ENCODE data around the gene GTF2F2.

DNA sequence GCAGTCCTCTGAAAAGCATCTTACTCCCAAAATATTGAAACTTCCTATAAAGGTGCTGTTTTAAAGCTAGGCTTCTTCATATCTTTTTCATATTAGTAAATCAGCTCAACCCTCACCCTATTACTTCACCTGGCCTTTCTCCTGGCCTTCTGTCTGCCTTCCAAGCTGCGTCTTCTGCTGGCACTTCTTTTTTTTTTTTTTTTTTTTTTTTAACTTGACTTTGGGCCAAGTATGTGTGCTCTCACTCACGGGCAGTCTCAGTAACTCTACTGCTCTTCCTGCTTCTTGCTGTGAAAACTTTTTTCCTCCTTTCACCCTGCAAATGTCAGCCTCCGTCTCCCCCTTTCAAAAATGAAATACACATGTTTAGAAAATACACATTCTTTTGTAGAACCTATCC is 121.8 kb downstream of the GTF2F2 start:
- TF ChIP-seq, protein P1, sequence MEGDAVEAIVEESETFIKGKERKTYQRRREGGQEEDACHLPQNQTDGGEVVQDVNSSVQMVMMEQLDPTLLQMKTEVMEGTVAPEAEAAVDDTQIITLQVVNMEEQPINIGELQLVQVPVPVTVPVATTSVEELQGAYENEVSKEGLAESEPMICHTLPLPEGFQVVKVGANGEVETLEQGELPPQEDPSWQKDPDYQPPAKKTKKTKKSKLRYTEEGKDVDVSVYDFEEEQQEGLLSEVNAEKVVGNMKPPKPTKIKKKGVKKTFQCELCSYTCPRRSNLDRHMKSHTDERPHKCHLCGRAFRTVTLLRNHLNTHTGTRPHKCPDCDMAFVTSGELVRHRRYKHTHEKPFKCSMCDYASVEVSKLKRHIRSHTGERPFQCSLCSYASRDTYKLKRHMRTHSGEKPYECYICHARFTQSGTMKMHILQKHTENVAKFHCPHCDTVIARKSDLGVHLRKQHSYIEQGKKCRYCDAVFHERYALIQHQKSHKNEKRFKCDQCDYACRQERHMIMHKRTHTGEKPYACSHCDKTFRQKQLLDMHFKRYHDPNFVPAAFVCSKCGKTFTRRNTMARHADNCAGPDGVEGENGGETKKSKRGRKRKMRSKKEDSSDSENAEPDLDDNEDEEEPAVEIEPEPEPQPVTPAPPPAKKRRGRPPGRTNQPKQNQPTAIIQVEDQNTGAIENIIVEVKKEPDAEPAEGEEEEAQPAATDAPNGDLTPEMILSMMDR (IDR thresholded peaks at IDR 0.05; ENCODE audit: insufficient read depth, low read length) = no peak
- TF ChIP-seq POLR2AphosphoS5 (IDR thresholded peaks at IDR 0.05; ENCODE audit: low read depth) = no peak
- no peak for TF ChIP-seq REST (IDR thresholded peaks at IDR 0.05; ENCODE audit: insufficient replicate concordance, low read depth)
- TF ChIP-seq GABPA (IDR thresholded peaks at IDR 0.05; ENCODE audit: low read depth) = no peak
